NCI-H510A (cell line): ENCODE results near the gene FGF22.
A peak's percentile ranks its signal among the peaks of the same experiment; 100 is the strongest.
"Not testable (repeated sequence)": the region's sequence is repeated elsewhere in the genome, so short reads cannot be mapped to it uniquely, and the experiment has no call there.

Source experiments
- DNase-seq: peaks from one replicate; lab custom pipeline; 2025; lab: John Stamatoyannopoulos, UW

The FGF22 gene

GRCh38 chr19:622666-623065, 17.0 kb upstream of the FGF22 start:
- DNase-seq: no peak

GRCh38 chr19:623175-623916, 16.3 kb upstream of the FGF22 start:
- DNase-seq: no peak

DNA sequence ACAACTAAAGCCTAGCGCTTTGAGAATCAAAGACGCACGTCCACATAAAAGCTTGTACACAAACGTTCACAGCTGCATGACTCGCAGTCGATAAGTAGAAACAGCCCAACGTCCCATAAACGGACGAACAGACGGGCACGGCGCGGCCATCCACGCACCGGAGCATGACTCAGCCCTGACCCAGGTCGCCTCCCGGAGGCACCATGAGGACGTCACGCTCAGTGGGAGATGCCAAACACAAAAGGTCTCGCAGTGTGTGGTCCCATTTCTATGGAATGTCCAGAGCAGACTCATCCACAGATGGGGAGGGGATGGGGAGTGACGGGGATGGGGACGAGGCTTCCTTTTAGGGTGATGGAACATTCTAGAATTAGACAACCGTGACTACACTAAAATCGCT, 15.7 kb upstream of the FGF22 start:
- no peak for DNase-seq

GRCh38 chr19:624433-625109, 15.1 kb upstream of the FGF22 start:
- DNase-seq: no peak

- no peak for DNase-seq
These were observed 14.4 kb upstream of the FGF22 start for GRCh38 chr19:625257-625656.

DNA sequence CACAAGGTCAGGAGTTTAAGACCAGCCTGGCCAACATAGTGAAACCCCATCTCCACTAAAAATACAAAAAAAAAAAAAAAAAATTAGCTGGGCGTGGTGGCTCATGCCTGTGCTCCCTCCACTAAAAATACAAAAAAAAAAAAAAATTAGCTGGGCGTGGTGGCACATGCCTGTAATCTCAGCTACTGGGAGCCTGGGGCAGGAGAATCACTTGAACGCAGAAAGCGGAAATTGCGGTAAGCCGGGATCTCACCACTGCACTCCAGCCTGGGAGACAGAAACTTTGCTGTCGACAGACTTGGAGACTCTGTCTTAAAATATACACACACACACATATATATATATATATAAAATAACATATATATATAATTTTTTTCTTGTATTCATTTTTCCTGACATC, 13.1 kb upstream of the FGF22 start:
- not testable (repeated sequence) for DNase-seq

- DNase-seq: no peak
These were observed 11.5 kb upstream of the FGF22 start for GRCh38 chr19:628168-628567.

- DNase-seq: not testable (repeated sequence)
These were observed 10.2 kb upstream of the FGF22 start for GRCh38 chr19:629515-629914.

- no peak for DNase-seq
These were observed 9.5 kb upstream of the FGF22 start for GRCh38 chr19:629961-630714.

GRCh38 chr19:632579-633067, 7.1 kb upstream of the FGF22 start:
- DNase-seq: no peak

DNA sequence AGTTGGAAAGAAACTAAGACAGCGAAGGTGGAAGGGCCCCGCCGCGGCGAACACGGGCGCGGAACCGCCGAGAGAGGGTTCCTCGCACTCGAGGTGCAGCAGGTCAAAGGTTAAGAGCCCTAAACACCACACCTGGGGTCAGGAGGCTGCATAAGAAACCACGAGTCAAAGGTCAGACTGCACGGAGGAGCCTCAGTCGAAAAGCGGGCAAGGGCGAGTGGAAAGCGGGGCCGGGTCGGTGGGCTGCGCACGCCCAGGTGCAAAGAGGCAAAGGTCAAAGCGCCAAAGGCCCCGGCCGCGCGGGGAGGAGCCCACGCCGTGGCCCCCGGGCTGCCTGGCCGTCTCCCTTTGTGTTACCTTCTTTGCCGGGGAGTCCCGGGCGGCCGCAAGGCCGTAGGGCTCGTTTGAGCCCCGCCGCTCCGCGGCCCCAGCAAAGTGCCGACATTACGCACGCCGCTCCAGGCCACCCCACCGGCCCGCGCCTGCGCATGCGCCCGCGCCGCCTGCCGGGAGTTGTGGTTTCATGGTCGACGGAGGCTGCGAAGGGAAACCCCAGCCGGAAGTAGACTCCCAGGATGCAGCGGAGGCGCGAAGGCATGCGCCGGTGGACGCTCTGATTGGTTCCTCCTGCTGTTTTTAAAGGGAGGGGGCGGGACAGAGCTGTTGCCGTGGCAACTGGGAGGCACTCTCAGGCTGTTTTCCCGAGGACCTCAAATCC, 6.5 kb upstream of the FGF22 start, which contains the start of gene POLRMT:
Gene POLRMT (minus strand): TSS at position 470 of the 718 bp plus-strand sequence. CDS start 25 bp downstream, at position 445.
- DNase-seq: peak; percentile 87

GRCh38 chr19:633786-634639, 5.7 kb upstream of the FGF22 start:
- DNase-seq: no peak

DNA sequence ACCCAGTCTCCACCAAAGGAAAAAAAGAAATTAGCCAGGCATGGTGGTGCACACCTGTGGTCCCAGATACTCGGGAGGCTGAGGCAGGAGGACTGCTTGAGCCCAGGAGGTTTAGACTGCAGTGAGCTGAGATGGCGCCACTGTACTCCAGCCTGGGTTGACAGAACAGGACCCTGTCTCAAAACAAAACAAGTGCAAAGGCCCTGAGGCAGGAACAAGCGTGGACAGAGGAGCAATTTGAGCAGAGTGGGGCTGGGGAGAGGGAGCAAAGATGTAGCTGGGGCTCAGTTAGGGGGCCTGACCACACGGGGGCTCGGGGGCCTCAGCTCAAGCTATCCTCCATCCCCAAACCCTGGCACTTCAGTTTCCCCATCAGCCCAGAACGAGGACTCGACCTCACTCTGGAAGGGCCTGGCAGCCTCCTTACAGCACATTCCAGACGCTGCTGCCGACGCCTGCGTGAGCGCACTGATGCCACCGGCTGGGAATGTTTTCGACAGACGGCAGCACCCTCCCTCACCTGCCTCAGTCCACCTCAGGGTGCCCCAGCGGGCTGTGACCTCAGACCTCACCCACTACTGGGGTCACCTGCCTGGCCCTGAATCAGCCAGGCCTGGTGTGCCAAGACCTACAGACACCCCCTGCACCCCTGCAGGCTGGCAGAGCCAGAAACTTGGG, 4.6 kb upstream of the FGF22 start:
- no peak for DNase-seq

DNA sequence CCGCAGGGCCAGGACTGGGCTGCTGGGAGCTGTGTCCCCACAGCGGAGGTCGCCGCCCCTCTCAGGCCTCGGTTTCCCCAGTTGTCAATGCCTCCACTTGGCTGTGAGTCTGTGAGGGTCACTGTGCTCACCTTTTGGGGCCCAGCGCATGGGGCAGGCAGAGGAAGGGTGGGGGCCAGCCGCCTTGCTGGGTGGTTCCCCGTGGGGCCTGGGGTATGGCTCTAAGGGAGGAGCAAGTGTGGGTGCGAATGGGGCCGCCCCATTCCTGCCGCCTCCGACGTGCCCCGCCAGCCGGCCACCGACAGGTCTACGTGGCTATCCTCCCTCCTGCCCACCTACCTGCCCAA, 800 bp upstream of the FGF22 start:
- no peak for DNase-seq

DNA sequence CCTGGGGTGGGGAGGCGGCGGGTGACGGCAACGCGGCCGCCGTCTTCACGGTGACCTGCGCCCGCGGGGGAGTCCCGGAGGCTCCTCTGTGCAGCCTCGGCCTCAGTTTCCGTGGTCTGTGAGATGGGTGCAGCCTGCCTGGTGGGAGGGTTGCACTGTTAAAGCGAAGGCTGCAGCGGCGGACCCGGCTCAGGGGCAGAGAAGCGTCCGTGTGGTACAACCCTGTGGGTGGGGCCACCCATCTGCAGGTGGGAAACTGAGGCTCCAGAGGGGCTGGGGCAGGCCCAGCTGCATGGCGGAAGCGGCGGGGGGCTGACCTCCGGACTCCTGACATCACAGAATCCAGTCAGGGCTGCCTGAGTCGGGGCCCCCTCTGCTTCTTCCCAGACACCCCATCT, 481 bp downstream of the FGF22 start:
- no peak for DNase-seq

DNA sequence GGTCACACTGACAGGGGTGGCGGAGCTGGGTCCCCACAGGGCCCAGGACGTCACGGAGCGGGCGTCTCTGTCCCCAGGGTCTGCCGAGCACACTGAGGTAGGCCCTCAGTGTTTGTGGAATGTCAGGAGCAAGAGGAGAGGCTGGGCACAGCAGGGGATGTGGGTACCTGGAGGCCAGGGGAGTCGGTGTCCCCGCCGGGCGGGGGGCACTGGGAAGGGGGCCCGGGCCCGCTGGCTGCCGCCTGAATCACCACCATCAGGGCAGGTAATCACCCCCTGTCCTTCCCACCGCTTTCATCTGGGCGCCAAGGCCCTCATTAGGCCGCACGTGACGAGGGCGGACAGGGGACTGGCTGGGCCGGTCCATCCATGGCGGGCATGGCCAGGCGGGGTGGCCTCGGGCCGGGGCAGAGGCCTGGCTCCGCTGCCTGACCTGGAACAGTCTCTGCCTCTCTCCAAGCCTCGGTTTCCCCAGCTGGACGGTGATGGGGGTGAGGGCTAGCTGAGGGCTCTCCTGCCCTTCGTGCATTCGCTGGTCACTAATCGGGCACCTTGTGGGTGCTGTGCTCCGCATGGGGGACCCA, 1.0 kb downstream of the FGF22 start:
- DNase-seq: no peak

DNA sequence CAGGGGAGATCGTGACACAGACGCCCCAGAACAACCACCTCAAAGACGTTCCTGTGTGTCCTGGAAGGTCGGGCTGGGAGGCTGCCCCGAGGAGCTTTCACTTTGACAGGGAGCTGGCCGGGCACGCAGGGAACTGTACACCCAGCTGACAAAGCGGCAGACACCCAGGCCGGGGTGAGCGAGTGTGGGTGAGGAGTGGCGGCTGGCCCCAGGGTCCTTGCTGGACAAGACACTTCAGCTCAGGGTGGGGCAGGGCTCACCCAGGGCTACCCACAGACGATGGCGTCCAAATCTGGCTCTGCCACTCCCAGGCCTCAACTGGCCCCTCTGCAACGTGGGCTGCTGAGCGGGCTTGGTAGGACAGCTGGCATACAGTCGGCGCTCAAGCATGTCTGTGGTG, 2.0 kb downstream of the FGF22 start:
- DNase-seq: no peak

DNA sequence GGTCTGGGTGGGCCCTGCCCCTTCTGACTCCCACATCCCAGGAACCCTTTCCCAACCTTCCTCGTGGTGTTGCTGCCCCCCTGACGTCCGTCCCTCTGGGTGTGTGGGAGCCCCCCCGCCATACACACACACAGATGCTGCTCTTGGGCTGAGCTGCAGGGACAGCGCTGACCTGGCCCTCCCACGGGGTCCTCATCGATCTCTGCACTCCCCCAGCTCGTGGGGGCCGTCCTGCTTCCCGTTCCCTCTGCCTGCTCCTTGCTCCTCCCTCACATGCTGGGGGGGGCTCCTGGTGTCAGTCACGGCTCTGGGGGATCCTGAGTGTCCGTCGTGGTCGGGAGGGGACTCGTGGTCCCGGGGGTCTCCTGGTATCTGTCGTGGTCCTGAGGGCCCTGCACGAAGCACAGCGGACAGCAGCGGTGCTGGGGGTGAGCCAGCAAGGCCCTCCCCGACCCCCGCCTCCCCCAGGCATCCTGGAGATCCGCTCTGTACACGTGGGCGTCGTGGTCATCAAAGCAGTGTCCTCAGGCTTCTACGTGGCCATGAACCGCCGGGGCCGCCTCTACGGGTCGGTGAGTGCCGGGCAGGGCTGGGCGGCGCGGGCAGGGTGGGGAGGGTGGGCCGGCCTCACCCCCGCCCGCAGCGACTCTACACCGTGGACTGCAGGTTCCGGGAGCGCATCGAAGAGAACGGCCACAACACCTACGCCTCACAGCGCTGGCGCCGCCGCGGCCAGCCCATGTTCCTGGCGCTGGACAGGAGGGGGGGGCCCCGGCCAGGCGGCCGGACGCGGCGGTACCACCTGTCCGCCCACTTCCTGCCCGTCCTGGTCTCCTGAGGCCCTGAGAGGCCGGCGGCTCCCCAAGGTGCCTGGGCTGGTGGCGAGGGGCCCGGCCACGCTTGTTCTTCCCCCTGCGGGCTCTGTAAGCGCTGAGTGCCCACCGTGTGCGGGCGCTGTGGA, 3.4 kb downstream of the FGF22 start:
- no peak for DNase-seq

DNA sequence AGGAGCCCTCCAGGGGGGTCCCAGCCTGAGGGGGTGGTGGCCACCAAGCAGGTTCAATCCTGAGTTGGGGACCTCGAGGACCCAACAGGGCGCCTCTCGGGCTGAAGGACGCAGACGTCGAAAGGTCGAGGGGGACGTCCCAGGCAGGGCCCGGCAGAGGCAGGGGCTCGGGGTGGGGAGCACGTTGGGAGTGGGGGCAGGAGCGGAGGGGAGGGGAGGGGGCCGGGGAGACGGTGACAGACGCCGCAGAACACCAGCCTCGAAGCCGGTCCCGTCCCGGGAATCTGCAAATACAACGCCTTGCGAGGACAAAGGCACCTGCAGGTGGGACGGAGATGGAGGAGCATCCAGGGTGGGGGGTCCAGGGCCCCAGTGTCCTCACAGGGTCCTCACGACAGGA, 4.1 kb downstream of the FGF22 start:
- no peak for DNase-seq
